GM18526 (cell line): Measurements from ENCODE around the gene MAP2K2.

Source experiments
- POLR2A ChIP-seq: IDR thresholded peaks from 3 replicates; pipeline ENCODE4 v1.6.1; 2011; ENCODE audit not compliant: insufficient read length; ENCODE audit errors: extremely low read depth

Gene MAP2K2

GRCh38 chr19:4090356-4091220 is 33.3 kb downstream of the MAP2K2 start:
- TF ChIP-seq POLR2A = no peak

- no peak for TF ChIP-seq POLR2A
Measured at GRCh38 chr19:4089946-4090345, 34.0 kb downstream of the MAP2K2 start.

- TF ChIP-seq POLR2A = no peak
Measured at GRCh38 chr19:4089400-4089908, 34.5 kb downstream of the MAP2K2 start.

GRCh38 chr19:4088975-4089374 is 34.9 kb downstream of the MAP2K2 start:
- no peak for TF ChIP-seq POLR2A

- no peak for TF ChIP-seq POLR2A
Measured at GRCh38 chr19:4087787-4088679, 35.9 kb downstream of the MAP2K2 start.

GRCh38 chr19:4086411-4086867 is 37.5 kb downstream of the MAP2K2 start:
- TF ChIP-seq POLR2A = no peak

GRCh38 chr19:4084547-4084877 is 39.4 kb downstream of the MAP2K2 start:
- no peak for TF ChIP-seq POLR2A

GRCh38 chr19:4083677-4084546 is 40.0 kb downstream of the MAP2K2 start:
- TF ChIP-seq POLR2A = no peak

GRCh38 chr19:4082172-4082571 is 41.8 kb downstream of the MAP2K2 start:
- no peak for TF ChIP-seq POLR2A

GRCh38 chr19:4081441-4082129 is 42.3 kb downstream of the MAP2K2 start:
- TF ChIP-seq POLR2A = no peak

- no peak for TF ChIP-seq POLR2A
Measured at GRCh38 chr19:4080473-4080872, 43.4 kb downstream of the MAP2K2 start.

GRCh38 chr19:4077800-4078684 is 45.9 kb downstream of the MAP2K2 start:
- TF ChIP-seq POLR2A = peak; percentile 48

GRCh38 chr19:4077007-4077374 is 46.9 kb downstream of the MAP2K2 start:
- no peak for TF ChIP-seq POLR2A
